HEK293 (cell line): Measurements from ENCODE around the gene GRIA1.

Source experiments
- CTCF ChIA-PET: fragments of 350-600 bp; formaldehyde crosslinking; extraction: SDS; loops from one replicate; lab custom pipeline; 2021; ENCODE audit warnings: antibody characterized with exemption; lab: Yijun Ruan, JAX
- POLR2A ChIA-PET: fragments of 300-600 bp; formaldehyde crosslinking; extraction: SDS; loops from one replicate; lab custom pipeline; 2020; ENCODE audit warnings: antibody characterized with exemption, inconsistent platforms; lab: Yijun Ruan, JAX
- H3K27ac ChIP-seq: fragments of 200-500 bp; sonication (Bioruptor generic); 2 replicates; pipeline ENCODE4 v1.5.1; 2014; ENCODE audit warnings: low read depth, low read length, control low read depth, inconsistent platforms; ENCODE audit errors: extremely low read depth
- H3K36me3 ChIP-seq, 2 experiments: fragments of 200-500 bp in 1 of 2; sonication (Bioruptor generic) in 1 of 2; 1 replicate in 1 of 2; 2 replicates in 1 of 2; pipeline ENCODE4 v1.5.1; 2014 to 2017; ENCODE audit warnings: inconsistent platforms in 2 of 2, low read length in 2 of 2; ENCODE audit not compliant: control insufficient read depth in 2 of 2, insufficient read depth in 1 of 2
- H3K4me1 ChIP-seq: fragments of 200-500 bp; sonication (Bioruptor generic); 2 replicates; pipeline ENCODE4 v1.5.1; 2014; ENCODE audit warnings: mild to moderate bottlenecking, low read length, inconsistent platforms; ENCODE audit not compliant: control insufficient read depth, insufficient read depth
- H3K4me3 ChIP-seq: 2 replicates; pipeline ENCODE4 v1.5.1; 2011; ENCODE audit warnings: low read depth, mild to moderate bottlenecking, control low read depth, low read length, moderate library complexity
- H3K9me3 ChIP-seq: fragments of 200-500 bp; sonication (Bioruptor generic); 2 replicates; pipeline ENCODE4 v1.5.1; 2014; ENCODE audit warnings: low read depth, low read length, inconsistent platforms; ENCODE audit not compliant: control insufficient read depth, insufficient read depth
- KLF9 ChIP-seq: fragments of 450-650 bp; formaldehyde crosslinking; IDR thresholded peaks from 2 replicates; pipeline ENCODE4 v1.5.1; 2016; ENCODE audit warnings: missing biosample characterization, missing genetic modification characterization, low read depth
- MYNN ChIP-seq: fragments of 450-650 bp; formaldehyde crosslinking; IDR thresholded peaks from 2 replicates; pipeline ENCODE4 v1.5.1; 2016; ENCODE audit warnings: missing biosample characterization, missing genetic modification characterization, borderline replicate concordance
- SALL2 ChIP-seq: fragments of 450-650 bp; formaldehyde crosslinking; IDR thresholded peaks from 2 replicates; pipeline ENCODE4 v1.5.0; 2017; ENCODE audit warnings: missing biosample characterization, mild to moderate bottlenecking, missing genetic modification characterization, borderline replicate concordance
- SCRT1 ChIP-seq: fragments of 450-650 bp; formaldehyde crosslinking; IDR thresholded peaks from 2 replicates; pipeline ENCODE4 v1.5.1; 2016; ENCODE audit warnings: missing biosample characterization, missing genetic modification characterization, borderline replicate concordance
- SETDB1 ChIP-seq: IDR thresholded peaks from one replicate; pipeline ENCODE4 v1.6.1; 2017; ENCODE audit warnings: mild to moderate bottlenecking, low read length, moderate library complexity, mixed read lengths; ENCODE audit not compliant: insufficient read length
- TCF7L2 ChIP-seq: IDR thresholded peaks from 2 replicates; pipeline ENCODE4 v1.6.1; 2011; ENCODE audit warnings: low read depth, mild to moderate bottlenecking, inconsistent platforms, low read length, moderate library complexity, borderline replicate concordance
- ZBTB8A ChIP-seq: fragments of 450-650 bp; formaldehyde crosslinking; IDR thresholded peaks from 2 replicates; pipeline ENCODE4 v1.5.1; 2016; ENCODE audit warnings: missing biosample characterization, missing genetic modification characterization
- ZNF169 ChIP-seq: fragments of 450-650 bp; formaldehyde crosslinking; IDR thresholded peaks from 2 replicates; pipeline ENCODE4 v1.5.1; 2016; ENCODE audit warnings: missing biosample characterization, missing genetic modification characterization
- ZNF214 ChIP-seq: fragments of 450-650 bp; formaldehyde crosslinking; IDR thresholded peaks from 2 replicates; pipeline ENCODE4 v1.5.1; 2017; ENCODE audit warnings: missing biosample characterization, mild to moderate bottlenecking, missing genetic modification characterization, borderline replicate concordance
- ZNF221 ChIP-seq: fragments of 450-650 bp; formaldehyde crosslinking; IDR thresholded peaks from 2 replicates; pipeline ENCODE4 v1.5.1; 2017; ENCODE audit warnings: missing biosample characterization, missing genetic modification characterization, borderline replicate concordance
- ZNF335 ChIP-seq: fragments of 450-650 bp; formaldehyde crosslinking; conservative IDR thresholded peaks from 2 replicates; pipeline ENCODE4 v1.5.1; 2016; ENCODE audit warnings: missing biosample characterization, missing genetic modification characterization
- ZNF37A ChIP-seq: fragments of 450-650 bp; IDR thresholded peaks from 2 replicates; pipeline ENCODE4 v1.5.1; 2018; ENCODE audit warnings: missing biosample characterization, missing genetic modification characterization
- ZNF701 ChIP-seq: fragments of 450-650 bp; formaldehyde crosslinking; IDR thresholded peaks from 2 replicates; pipeline ENCODE4 v1.5.1; 2016; ENCODE audit warnings: missing biosample characterization, missing genetic modification characterization
- ZNF791 ChIP-seq: fragments of 450-650 bp; formaldehyde crosslinking; IDR thresholded peaks from 2 replicates; pipeline ENCODE4 v1.5.1; 2016; ENCODE audit warnings: missing biosample characterization, missing genetic modification characterization
- ZNF830 ChIP-seq: fragments of 450-650 bp; IDR thresholded peaks from 2 replicates; pipeline ENCODE4 v1.5.0; 2018; ENCODE audit warnings: missing biosample characterization, missing genetic modification characterization, low read depth, mild to moderate bottlenecking, moderate library complexity
- ZSCAN16 ChIP-seq: fragments of 450-650 bp; formaldehyde crosslinking; IDR thresholded peaks from 2 replicates; pipeline ENCODE4 v1.5.1; 2016; ENCODE audit warnings: missing biosample characterization, missing genetic modification characterization
- TF ChIP-seq, protein P1 (sequence below): fragments of 450-650 bp; formaldehyde crosslinking; conservative IDR thresholded peaks from 2 replicates; pipeline ENCODE4 v1.5.1; 2016; ENCODE audit warnings: low read depth, missing biosample characterization, missing genetic modification characterization
- TF ChIP-seq, protein P2 (sequence below): fragments of 450-650 bp; formaldehyde crosslinking; IDR thresholded peaks from 2 replicates; pipeline ENCODE4 v1.5.1; 2016; ENCODE audit warnings: missing biosample characterization, missing genetic modification characterization
- TF ChIP-seq, protein P3 (sequence below): fragments of 450-650 bp; formaldehyde crosslinking; conservative IDR thresholded peaks from 2 replicates; pipeline ENCODE4 v1.5.1; 2016; ENCODE audit warnings: low read depth, missing biosample characterization, missing genetic modification characterization
- TF ChIP-seq, protein P4 (sequence below): fragments of 450-650 bp; formaldehyde crosslinking; IDR thresholded peaks from 2 replicates; pipeline ENCODE4 v1.5.1; 2017; ENCODE audit warnings: missing biosample characterization, missing genetic modification characterization
- TF ChIP-seq, protein P5 (sequence below): fragments of 450-650 bp; IDR thresholded peaks from 2 replicates; pipeline ENCODE4 v1.5.1; 2018; ENCODE audit warnings: missing biosample characterization, missing genetic modification characterization

The GRIA1 gene

DNA sequence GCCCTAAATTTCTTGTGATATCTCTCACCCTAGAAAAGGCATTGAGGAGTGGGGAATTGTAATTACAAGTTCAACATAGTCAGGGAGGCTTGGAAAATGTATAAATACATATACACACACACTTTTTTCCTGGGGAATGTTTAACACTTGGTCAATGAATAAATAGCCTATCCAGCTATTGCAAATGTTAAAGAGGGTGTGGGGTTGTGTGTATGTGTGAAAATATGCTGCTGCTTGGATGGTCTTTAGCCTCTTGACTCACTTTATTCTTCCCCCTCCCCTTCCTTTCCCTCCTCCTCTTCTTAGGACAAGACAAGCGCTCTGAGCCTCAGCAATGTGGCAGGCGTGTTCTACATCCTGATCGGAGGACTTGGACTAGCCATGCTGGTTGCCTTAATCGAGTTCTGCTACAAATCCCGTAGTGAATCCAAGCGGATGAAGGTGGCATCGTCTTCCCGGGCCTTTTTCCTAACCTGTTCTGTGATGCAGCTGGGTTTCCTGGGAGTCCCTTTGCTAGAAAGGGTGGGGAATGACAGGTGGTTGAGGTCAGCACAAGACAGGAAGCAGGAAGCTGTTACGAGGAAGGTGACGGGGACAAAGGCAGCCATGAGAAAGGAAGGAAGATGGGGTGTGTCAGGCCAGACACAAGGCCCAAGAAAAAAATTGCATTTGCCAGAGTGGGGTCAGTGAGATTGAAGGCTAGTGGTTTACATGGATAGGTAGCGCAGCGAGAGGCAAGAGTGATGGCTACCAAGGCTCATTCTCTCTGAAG is 311.8 kb downstream of the GRIA1 start:
- H3K4me3 ChIP-seq: no peak overlapping the region
- H3K9me3 ChIP-seq: no peaks in the 10 kb centered on the region
- H3K27ac ChIP-seq: no peak overlapping the region
- H3K36me3 ChIP-seq: no peaks in the 10 kb centered on the region
- CTCF ChIA-PET: no interaction called here
- TF ChIP-seq MYNN: no peak
- no peak for TF ChIP-seq SETDB1
- TF ChIP-seq ZNF701 (tag by site-specific recombination): no peak
- TF ChIP-seq, protein P1, sequence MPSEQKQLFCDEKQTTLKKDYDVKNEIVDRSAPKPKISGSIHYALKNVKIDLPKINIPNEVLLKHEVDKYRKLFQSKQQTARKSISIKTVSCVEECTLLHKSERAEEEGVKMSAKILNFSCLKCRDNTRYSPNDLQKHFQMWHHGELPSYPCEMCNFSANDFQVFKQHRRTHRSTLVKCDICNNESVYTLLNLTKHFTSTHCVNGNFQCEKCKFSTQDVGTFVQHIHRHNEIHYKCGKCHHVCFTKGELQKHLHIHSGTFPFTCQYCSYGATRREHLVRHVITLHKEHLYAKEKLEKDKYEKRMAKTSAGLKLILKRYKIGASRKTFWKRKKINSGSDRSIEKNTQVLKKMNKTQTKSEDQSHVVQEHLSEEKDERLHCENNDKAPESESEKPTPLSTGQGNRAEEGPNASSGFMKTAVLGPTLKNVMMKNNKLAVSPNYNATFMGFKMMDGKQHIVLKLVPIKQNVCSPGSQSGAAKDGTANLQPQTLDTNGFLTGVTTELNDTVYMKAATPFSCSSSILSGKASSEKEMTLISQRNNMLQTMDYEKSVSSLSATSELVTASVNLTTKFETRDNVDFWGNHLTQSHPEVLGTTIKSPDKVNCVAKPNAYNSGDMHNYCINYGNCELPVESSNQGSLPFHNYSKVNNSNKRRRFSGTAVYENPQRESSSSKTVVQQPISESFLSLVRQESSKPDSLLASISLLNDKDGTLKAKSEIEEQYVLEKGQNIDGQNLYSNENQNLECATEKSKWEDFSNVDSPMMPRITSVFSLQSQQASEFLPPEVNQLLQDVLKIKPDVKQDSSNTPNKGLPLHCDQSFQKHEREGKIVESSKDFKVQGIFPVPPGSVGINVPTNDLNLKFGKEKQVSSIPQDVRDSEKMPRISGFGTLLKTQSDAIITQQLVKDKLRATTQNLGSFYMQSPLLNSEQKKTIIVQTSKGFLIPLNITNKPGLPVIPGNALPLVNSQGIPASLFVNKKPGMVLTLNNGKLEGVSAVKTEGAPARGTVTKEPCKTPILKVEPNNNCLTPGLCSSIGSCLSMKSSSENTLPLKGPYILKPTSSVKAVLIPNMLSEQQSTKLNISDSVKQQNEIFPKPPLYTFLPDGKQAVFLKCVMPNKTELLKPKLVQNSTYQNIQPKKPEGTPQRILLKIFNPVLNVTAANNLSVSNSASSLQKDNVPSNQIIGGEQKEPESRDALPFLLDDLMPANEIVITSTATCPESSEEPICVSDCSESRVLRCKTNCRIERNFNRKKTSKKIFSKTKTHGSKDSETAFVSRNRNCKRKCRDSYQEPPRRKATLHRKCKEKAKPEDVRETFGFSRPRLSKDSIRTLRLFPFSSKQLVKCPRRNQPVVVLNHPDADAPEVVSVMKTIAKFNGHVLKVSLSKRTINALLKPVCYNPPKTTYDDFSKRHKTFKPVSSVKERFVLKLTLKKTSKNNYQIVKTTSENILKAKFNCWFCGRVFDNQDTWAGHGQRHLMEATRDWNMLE (tag by site-specific recombination): no peak
- TF ChIP-seq ZNF335 (tag by site-specific recombination): no peak
- TF ChIP-seq ZNF221: no peak
- TF ChIP-seq SCRT1 (tag by site-specific recombination): no peak
- TF ChIP-seq, protein P2, sequence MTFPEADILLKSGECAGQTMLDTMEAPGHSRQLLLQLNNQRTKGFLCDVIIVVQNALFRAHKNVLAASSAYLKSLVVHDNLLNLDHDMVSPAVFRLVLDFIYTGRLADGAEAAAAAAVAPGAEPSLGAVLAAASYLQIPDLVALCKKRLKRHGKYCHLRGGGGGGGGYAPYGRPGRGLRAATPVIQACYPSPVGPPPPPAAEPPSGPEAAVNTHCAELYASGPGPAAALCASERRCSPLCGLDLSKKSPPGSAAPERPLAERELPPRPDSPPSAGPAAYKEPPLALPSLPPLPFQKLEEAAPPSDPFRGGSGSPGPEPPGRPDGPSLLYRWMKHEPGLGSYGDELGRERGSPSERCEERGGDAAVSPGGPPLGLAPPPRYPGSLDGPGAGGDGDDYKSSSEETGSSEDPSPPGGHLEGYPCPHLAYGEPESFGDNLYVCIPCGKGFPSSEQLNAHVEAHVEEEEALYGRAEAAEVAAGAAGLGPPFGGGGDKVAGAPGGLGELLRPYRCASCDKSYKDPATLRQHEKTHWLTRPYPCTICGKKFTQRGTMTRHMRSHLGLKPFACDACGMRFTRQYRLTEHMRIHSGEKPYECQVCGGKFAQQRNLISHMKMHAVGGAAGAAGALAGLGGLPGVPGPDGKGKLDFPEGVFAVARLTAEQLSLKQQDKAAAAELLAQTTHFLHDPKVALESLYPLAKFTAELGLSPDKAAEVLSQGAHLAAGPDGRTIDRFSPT (tag by site-specific recombination): no peak
- TF ChIP-seq ZSCAN16: no peak
- TF ChIP-seq ZBTB8A: no peak
- no peak for TF ChIP-seq ZNF830
- no peak for TF ChIP-seq TCF7L2
- TF ChIP-seq, protein P3, sequence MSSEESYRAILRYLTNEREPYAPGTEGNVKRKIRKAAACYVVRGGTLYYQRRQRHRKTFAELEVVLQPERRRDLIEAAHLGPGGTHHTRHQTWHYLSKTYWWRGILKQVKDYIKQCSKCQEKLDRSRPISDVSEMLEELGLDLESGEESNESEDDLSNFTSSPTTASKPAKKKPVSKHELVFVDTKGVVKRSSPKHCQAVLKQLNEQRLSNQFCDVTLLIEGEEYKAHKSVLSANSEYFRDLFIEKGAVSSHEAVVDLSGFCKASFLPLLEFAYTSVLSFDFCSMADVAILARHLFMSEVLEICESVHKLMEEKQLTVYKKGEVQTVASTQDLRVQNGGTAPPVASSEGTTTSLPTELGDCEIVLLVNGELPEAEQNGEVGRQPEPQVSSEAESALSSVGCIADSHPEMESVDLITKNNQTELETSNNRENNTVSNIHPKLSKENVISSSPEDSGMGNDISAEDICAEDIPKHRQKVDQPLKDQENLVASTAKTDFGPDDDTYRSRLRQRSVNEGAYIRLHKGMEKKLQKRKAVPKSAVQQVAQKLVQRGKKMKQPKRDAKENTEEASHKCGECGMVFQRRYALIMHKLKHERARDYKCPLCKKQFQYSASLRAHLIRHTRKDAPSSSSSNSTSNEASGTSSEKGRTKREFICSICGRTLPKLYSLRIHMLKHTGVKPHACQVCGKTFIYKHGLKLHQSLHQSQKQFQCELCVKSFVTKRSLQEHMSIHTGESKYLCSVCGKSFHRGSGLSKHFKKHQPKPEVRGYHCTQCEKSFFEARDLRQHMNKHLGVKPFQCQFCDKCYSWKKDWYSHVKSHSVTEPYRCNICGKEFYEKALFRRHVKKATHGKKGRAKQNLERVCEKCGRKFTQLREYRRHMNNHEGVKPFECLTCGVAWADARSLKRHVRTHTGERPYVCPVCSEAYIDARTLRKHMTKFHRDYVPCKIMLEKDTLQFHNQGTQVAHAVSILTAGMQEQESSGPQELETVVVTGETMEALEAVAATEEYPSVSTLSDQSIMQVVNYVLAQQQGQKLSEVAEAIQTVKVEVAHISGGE (tag by site-specific recombination): no peak
- POLR2A ChIA-PET: no interaction called here
- no peaks in the 10 kb centered on the region for H3K4me1 ChIP-seq

DNA sequence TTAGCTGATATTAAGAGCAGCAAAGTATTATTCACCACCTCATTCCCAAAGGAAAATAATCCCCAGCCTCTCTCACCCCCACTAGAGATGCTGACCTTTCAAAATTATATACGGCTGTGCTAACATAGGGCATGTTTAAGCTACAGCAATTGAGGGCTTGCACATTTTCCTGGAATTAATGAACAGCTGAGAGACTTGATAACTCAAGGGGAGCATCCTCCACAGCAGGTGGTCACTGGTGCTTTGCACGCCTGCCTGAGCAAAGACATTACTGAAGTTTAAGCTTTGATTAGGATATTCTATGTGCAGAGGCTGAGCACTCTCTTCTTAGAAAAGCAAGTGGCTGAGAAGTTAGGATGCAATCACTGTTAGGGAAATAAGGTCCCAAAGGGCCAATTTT is 317.3 kb downstream of the GRIA1 start:
- POLR2A ChIA-PET: no interaction called here
- TF ChIP-seq SALL2 (no peak), ZNF791 (tag by site-specific recombination) (no peak), ZNF37A (no peak), ZNF214 (tag by site-specific recombination) (no peak), KLF9 (tag by site-specific recombination) (no peak), ZNF169 (no peak)
- TF ChIP-seq, protein P4, sequence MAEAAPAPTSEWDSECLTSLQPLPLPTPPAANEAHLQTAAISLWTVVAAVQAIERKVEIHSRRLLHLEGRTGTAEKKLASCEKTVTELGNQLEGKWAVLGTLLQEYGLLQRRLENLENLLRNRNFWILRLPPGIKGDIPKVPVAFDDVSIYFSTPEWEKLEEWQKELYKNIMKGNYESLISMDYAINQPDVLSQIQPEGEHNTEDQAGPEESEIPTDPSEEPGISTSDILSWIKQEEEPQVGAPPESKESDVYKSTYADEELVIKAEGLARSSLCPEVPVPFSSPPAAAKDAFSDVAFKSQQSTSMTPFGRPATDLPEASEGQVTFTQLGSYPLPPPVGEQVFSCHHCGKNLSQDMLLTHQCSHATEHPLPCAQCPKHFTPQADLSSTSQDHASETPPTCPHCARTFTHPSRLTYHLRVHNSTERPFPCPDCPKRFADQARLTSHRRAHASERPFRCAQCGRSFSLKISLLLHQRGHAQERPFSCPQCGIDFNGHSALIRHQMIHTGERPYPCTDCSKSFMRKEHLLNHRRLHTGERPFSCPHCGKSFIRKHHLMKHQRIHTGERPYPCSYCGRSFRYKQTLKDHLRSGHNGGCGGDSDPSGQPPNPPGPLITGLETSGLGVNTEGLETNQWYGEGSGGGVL (tag by site-specific recombination): no peak
- TF ChIP-seq, protein P5, sequence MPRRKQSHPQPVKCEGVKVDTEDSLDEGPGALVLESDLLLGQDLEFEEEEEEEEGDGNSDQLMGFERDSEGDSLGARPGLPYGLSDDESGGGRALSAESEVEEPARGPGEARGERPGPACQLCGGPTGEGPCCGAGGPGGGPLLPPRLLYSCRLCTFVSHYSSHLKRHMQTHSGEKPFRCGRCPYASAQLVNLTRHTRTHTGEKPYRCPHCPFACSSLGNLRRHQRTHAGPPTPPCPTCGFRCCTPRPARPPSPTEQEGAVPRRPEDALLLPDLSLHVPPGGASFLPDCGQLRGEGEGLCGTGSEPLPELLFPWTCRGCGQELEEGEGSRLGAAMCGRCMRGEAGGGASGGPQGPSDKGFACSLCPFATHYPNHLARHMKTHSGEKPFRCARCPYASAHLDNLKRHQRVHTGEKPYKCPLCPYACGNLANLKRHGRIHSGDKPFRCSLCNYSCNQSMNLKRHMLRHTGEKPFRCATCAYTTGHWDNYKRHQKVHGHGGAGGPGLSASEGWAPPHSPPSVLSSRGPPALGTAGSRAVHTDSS (tag by site-specific recombination): no peak

More for the DNA sequence above, 317.3 kb downstream of the GRIA1 start:
- CTCF ChIA-PET: interaction anchor here (0.5 kb wide), 1 partner anchor 678 kb away, joined by 3 read pairs; no protein-coding TSS in a partner anchor
- Histone ChIP-seq H3K9me3 (no peaks in the 10 kb centered on the region), H3K4me3 (no peak overlapping the region), H3K4me1 (no peaks in the 10 kb centered on the region), H3K36me3 (no peaks in the 10 kb centered on the region), H3K27ac (no peak overlapping the region)
